Measurements from ENCODE around the gene VIPR1. TPM values are rescaled to one million over a fixed set of nuclear protein-coding genes. Genes with fewer than 3 reads are reported as not detected.

Gene VIPR1
- total RNA-seq, 2 experiments from 2014 or later = 7.5 to 9.6 TPM

DNA sequence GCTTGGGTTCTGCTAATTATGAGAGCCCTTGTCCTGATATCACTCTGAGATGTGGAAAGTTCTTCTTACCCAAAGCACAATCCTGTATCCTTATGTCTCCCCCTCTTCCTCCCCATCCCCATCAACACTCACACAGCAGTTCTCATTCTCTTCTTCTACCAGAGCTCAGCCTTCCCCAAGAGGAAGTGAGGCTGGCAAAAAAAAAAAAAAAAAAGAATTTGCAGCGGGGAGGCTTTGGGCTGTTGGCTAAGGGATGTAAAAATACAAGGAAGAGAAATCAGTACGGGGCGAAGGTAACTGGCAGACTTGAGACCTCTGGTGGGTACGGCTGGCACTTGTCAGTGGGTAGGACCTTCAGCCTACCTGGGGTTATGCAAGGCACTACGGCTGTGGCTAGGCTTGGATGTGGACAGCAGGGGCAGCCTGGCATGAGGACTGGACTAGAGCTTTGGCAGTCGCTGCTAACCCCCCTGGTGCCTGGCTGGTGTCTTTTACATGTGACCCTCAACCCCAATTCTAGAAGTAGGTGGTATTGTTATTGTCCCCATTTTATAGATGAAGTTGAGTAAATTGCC is 5.4 kb downstream of the VIPR1 start:
- Mint-ChIP-seq H3K27ac (no peak overlapping the region), H3K4me1 (peaks cover 39% of the 10 kb centered on the region), H3K27me3 (no peaks in the 10 kb centered on the region), H3K36me3 (ENCODE audit: low read depth) (no peaks in the 10 kb centered on the region), H3K4me3 (no peak overlapping the region), H3K9me3 (no peaks in the 10 kb centered on the region)
- CTCF ChIA-PET = no interaction called here
- DNase-seq = no peak
- POLR2A ChIA-PET = interaction anchor here (1.6 kb wide), 1 partner anchor 30 kb away, joined by 4 read pairs; no protein-coding TSS in a partner anchor

DNA sequence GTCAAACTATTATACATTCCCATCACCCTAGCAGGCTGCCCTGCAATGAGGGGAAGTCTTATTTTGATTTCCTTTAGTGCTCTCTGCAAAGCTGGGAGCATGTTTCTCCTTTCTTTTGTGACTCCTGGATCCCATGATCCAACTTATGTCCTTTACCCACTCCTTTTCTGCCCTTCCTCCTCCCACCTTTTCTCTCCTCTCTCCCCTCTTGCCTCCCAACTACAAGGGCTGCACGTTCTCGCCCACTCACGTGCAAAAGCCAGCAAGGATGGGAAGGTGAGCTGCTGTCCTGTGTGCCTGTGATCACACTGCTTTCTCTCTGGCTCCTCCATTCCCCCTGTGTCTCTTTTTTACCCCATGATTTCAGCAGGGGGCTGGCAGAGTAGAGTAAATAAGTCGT is 6.1 kb downstream of the VIPR1 start:
- Mint-ChIP-seq H3K36me3 (ENCODE audit: low read depth) (no peaks in the 10 kb centered on the region), H3K4me3 (no peak overlapping the region), H3K27ac (no peak overlapping the region), H3K9me3 (no peaks in the 10 kb centered on the region), H3K4me1 (peaks cover 32% of the 10 kb centered on the region), H3K27me3 (no peaks in the 10 kb centered on the region)
- ChIA-PET CTCF (interaction anchor here (0.6 to 0.9 kb wide), 3 partner anchors 29 to 236 kb away, joined by 3 to 6 read pairs (median 4); no protein-coding TSS in a partner anchor), POLR2A (interaction anchor here (1.6 kb wide), 1 partner anchor 29 kb away, joined by 4 read pairs; no protein-coding TSS in a partner anchor)
- no peak for DNase-seq

- H3K4me3 Mint-ChIP-seq = no peak overlapping the region
- ChIA-PET POLR2A (interaction anchor here (1.6 kb wide), 1 partner anchor 29 kb away, joined by 4 read pairs; no protein-coding TSS in a partner anchor), CTCF (interaction anchor here (0.9 kb wide), 1 partner anchor 28 kb away, joined by 3 read pairs; no protein-coding TSS in a partner anchor)
- no peaks in the 10 kb centered on the region for H3K36me3 Mint-ChIP-seq (ENCODE audit: low read depth)
- H3K27ac Mint-ChIP-seq = no peak overlapping the region
- H3K9me3 Mint-ChIP-seq = no peaks in the 10 kb centered on the region
- no peak for DNase-seq
- no peaks in the 10 kb centered on the region for H3K27me3 Mint-ChIP-seq
- peaks cover 28% of the 10 kb centered on the region for H3K4me1 Mint-ChIP-seq
These were observed 6.7 kb downstream of the VIPR1 start for GRCh38 chr3:42509111-42509510.

DNA sequence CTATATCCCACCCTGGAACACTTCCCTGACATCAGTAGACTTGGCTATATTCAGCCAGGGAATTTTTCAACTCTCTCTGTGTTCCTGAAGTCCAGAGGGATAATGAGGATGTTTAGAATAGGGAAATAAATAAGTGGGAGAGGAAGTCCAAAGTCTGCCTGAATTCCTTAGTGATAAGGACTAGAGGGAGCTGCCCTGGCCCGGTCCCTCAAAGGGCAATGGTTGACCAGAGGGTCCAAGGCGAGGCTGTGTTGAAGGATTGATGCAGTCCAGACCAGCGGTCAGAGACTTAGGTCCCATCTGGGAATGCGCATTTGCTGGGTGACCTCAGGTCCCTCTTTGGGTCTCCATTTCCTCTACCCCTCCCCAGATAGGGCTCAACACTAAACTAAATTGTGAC is 7.9 kb downstream of the VIPR1 start:
- no peak overlapping the region for H3K27ac Mint-ChIP-seq

DNA sequence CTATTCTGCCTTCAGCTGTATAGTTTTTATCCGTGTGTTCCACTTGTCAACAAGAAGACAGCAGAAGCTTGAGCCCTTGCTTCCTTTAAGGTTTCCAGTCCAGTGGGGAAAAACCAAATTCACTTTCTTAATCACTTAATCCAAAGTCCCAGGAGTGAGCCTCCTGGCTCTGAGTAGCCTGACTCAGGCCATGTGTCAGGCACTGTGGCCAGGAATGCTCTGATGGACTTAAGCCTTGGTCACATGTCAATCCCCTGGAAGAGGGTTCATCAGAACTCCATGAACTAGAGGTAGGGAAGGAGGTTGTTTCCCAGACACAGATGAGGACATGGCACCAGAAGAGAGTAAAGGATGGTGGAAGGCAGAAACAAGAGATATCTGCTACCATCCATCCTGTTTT is 8.8 kb downstream of the VIPR1 start:
- Mint-ChIP-seq H3K9me3 (no peaks in the 10 kb centered on the region), H3K27ac (no peak overlapping the region), H3K36me3 (ENCODE audit: low read depth) (no peaks in the 10 kb centered on the region), H3K27me3 (no peaks in the 10 kb centered on the region), H3K4me1 (peaks cover 33% of the 10 kb centered on the region), H3K4me3 (no peak overlapping the region)
- ChIA-PET CTCF (interaction anchor here (3.1 kb wide), 1 partner anchor 9 kb away, joined by 14 read pairs; the partner anchor contains the start of gene VIPR1), POLR2A (interaction anchor here (2.4 kb wide), 1 partner anchor 9 kb away, joined by 15 read pairs; the partner anchor contains the start of gene VIPR1)
- no peak for DNase-seq

More for the DNA sequence above, 7.9 kb downstream of the VIPR1 start:
- no peak for DNase-seq
- Mint-ChIP-seq H3K36me3 (ENCODE audit: low read depth) (no peaks in the 10 kb centered on the region), H3K4me1 (peaks cover 26% of the 10 kb centered on the region), H3K9me3 (no peaks in the 10 kb centered on the region), H3K4me3 (no peak overlapping the region), H3K27me3 (no peaks in the 10 kb centered on the region)
- ChIA-PET CTCF (interaction anchor here (1.1 to 3.1 kb wide), 2 partner anchors 8 to 25 kb away, joined by 4 to 14 read pairs; partner anchors contain the start of gene VIPR1), POLR2A (no interaction called here)

GRCh38 chr3:42511736-42512135 is 9.3 kb downstream of the VIPR1 start:
- Mint-ChIP-seq H3K4me1 (peaks cover 35% of the 10 kb centered on the region), H3K27ac (no peak overlapping the region), H3K4me3 (no peak overlapping the region), H3K27me3 (no peaks in the 10 kb centered on the region), H3K36me3 (ENCODE audit: low read depth) (no peaks in the 10 kb centered on the region), H3K9me3 (no peaks in the 10 kb centered on the region)
- ChIA-PET POLR2A (interaction anchor here (2.4 kb wide), 1 partner anchor 9 kb away, joined by 15 read pairs; the partner anchor contains the start of gene VIPR1), CTCF (interaction anchor here (3.1 kb wide), 1 partner anchor 10 kb away, joined by 14 read pairs; the partner anchor contains the start of gene VIPR1)
- DNase-seq = no peak

DNA sequence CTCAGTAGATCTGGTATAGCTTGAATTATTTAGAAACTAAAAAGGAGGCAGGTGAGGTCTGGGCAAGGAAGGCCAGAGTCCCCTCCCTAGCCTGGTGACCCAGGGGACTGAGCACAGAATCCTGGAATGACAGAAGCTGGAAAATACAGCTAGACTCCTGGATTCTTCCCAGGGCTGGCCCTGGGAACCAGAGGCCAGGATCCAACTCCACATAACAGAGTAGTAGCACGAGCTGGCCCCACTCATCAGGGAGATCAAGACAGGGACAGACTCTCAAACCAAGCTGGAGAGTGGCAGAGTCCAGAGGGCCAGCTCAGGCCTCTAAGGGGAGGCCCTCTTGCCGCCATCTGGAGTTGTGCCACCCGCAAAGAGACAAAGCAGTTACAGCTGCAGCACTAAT is 10.7 kb downstream of the VIPR1 start:
- POLR2A ChIA-PET = interaction anchor here (2.4 kb wide), 1 partner anchor 11 kb away, joined by 15 read pairs; the partner anchor contains the start of gene VIPR1
- Mint-ChIP-seq H3K4me1 (peaks cover 23% of the 10 kb centered on the region), H3K4me3 (no peak overlapping the region), H3K36me3 (ENCODE audit: low read depth) (no peaks in the 10 kb centered on the region), H3K27ac (no peak overlapping the region), H3K27me3 (no peaks in the 10 kb centered on the region), H3K9me3 (no peaks in the 10 kb centered on the region)
- no peak for DNase-seq
- CTCF ChIA-PET = interaction anchor here (2.2 to 3.1 kb wide), 3 partner anchors 11 to 23 kb away, joined by 5 to 14 read pairs (median 7); partner anchors contain the start of gene VIPR1

DNA sequence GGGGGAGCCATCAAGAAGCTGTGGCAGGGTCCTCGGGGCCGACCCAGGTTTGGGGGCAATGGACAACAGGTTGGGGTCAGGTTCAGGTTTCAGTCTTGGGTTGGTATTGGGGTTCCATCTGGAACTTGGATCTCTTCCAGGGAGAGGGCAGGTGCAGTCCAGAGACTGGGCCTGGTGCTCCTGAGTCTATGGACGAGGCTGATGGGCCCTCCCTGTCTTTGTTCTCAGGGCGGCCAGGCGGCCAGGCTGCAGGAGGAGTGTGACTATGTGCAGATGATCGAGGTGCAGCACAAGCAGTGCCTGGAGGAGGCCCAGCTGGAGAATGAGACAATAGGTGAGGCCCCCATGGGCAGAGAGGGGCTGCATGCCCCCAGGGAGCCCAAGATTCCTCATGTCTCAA is 11.1 kb downstream of the VIPR1 start:
- CTCF ChIA-PET = interaction anchor here (2.2 kb wide), 2 partner anchors 10 to 22 kb away, joined by 5 to 7 read pairs; no protein-coding TSS in a partner anchor
- Mint-ChIP-seq H3K4me1 (peaks cover 23% of the 10 kb centered on the region), H3K36me3 (ENCODE audit: low read depth) (no peaks in the 10 kb centered on the region), H3K27me3 (no peaks in the 10 kb centered on the region), H3K9me3 (no peaks in the 10 kb centered on the region), H3K27ac (no peak overlapping the region), H3K4me3 (no peak overlapping the region)
- DNase-seq = no peak
- POLR2A ChIA-PET = interaction anchor here (2.4 kb wide), 1 partner anchor 11 kb away, joined by 15 read pairs; the partner anchor contains the start of gene VIPR1

DNA sequence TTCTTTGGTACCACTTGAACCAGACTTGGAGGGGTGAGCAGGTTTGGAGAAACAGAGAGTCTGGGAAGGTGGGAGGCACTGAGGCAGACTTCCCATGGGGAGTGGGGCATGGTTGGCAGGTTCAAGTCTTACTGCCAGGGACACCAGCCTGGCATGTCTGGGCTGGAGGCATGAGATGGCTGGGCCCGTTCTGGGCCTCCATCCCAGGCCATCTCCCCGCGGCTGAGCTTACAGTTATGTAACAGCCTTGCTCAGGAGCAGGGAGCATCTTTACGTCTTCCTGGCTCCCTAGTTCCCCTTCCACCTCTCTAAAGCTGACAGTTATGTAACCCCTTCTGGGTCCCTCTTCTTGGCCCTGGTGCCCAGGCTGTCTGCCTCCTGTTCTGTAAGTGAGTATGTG is 12.4 kb downstream of the VIPR1 start:
- H3K4me3 Mint-ChIP-seq = no peak overlapping the region
- no peaks in the 10 kb centered on the region for H3K36me3 Mint-ChIP-seq (ENCODE audit: low read depth)
- peaks cover 29% of the 10 kb centered on the region for H3K4me1 Mint-ChIP-seq
- POLR2A ChIA-PET = no interaction called here
- no peak overlapping the region for H3K27ac Mint-ChIP-seq
- DNase-seq = no peak
- CTCF ChIA-PET = no interaction called here
- no peaks in the 10 kb centered on the region for H3K27me3 Mint-ChIP-seq
- H3K9me3 Mint-ChIP-seq = no peaks in the 10 kb centered on the region

GRCh38 chr3:42515391-42515916 is 13.0 kb downstream of the VIPR1 start:
- H3K4me3 Mint-ChIP-seq = no peak overlapping the region
- no peaks in the 10 kb centered on the region for H3K27me3 Mint-ChIP-seq
- H3K27ac Mint-ChIP-seq = no peak overlapping the region
- ChIA-PET POLR2A (no interaction called here), CTCF (no interaction called here)
- H3K9me3 Mint-ChIP-seq = no peaks in the 10 kb centered on the region
- peaks cover 34% of the 10 kb centered on the region for H3K4me1 Mint-ChIP-seq
- H3K36me3 Mint-ChIP-seq (ENCODE audit: low read depth) = no peaks in the 10 kb centered on the region
- DNase-seq = no peak

DNA sequence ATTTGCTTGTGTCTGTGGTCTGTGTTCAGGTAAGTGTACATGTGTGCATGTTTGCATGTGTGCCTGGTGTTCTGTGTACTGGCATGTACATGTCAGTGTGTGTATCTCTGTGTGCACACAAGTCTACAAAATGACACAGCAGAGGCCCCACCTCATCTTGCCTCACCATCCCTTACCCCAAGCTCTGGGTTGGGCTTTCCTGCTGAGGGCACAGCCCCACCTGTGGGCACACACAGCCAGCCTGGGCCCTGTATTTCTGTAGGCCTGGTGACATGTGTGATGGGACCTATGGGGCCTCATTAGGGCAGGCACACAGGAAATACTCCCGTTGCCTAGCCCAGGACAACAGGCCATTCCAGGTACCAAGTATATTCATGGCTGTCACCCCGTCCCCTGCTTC is 13.5 kb downstream of the VIPR1 start:
- Mint-ChIP-seq H3K36me3 (ENCODE audit: low read depth) (no peaks in the 10 kb centered on the region), H3K9me3 (no peaks in the 10 kb centered on the region), H3K27ac (no peak overlapping the region), H3K4me1 (peaks cover 37% of the 10 kb centered on the region), H3K27me3 (no peaks in the 10 kb centered on the region), H3K4me3 (no peak overlapping the region)
- POLR2A ChIA-PET = interaction anchor here (1.6 kb wide), 1 partner anchor 21 kb away, joined by 3 read pairs; no protein-coding TSS in a partner anchor
- CTCF ChIA-PET = no interaction called here
- no peak for DNase-seq

GRCh38 chr3:42516443-42516842 is 14.0 kb downstream of the VIPR1 start:
- no peak for DNase-seq
- Mint-ChIP-seq H3K36me3 (ENCODE audit: low read depth) (peaks cover 4% of the 10 kb centered on the region), H3K9me3 (no peaks in the 10 kb centered on the region), H3K27me3 (no peaks in the 10 kb centered on the region), H3K27ac (no peak overlapping the region), H3K4me1 (peaks cover 36% of the 10 kb centered on the region), H3K4me3 (no peak overlapping the region)
- ChIA-PET CTCF (interaction anchor here (1.1 kb wide), 1 partner anchor 14 kb away, joined by 3 read pairs; the partner anchor contains the start of gene VIPR1), POLR2A (interaction anchor here (1.6 kb wide), 1 partner anchor 20 kb away, joined by 3 read pairs; no protein-coding TSS in a partner anchor)

GRCh38 chr3:42517117-42517516 is 14.7 kb downstream of the VIPR1 start:
- ChIA-PET POLR2A (interaction anchor here (1.6 kb wide), 1 partner anchor 20 kb away, joined by 3 read pairs; no protein-coding TSS in a partner anchor), CTCF (interaction anchor here (1.1 to 1.5 kb wide), 2 partner anchors 15 to 36 kb away, joined by 3 read pairs; partner anchors contain the start of gene VIPR1)
- DNase-seq = no peak

More at GRCh38 chr3:42517117-42517516, 14.7 kb downstream of the VIPR1 start:
- Mint-ChIP-seq H3K36me3 (ENCODE audit: low read depth) (peaks cover 4% of the 10 kb centered on the region), H3K4me3 (no peak overlapping the region), H3K27me3 (no peaks in the 10 kb centered on the region), H3K4me1 (peaks cover 30% of the 10 kb centered on the region), H3K27ac (no peak overlapping the region), H3K9me3 (no peaks in the 10 kb centered on the region)
